Thyroid gland (tissue), 4 donors: ENCODE measurements around the gene RNASE3.
"Not testable (repeated sequence)": the region's sequence is repeated elsewhere in the genome, so short reads cannot be mapped to it uniquely, and the experiment has no call there.

ENCODE experiments used
- CTCF ChIP-seq, 6 experiments: fragments of 200-600 bp in 3 of 6; fragments of 450-650 bp in 3 of 6; sonication (generic) in 3 of 6; IDR thresholded peaks; one replicate each; pipeline ENCODE4 v1.5.1; 2016 to 2019; ENCODE audit warnings: antibody characterized with exemption in 6 of 6, mild to moderate bottlenecking in 2 of 6, inconsistent platforms in 1 of 6, moderate library complexity in 1 of 6
- POLR2A ChIP-seq, 2 donors: fragments of 450-650 bp; IDR thresholded peaks; one replicate each; pipeline ENCODE4 v1.6.1; 2017; ENCODE audit warnings: antibody characterized with exemption in 2 of 2, mild to moderate bottlenecking in 2 of 2, moderate library complexity in 1 of 2

GRCh38 chr14:20888411-20888810 is 2.8 kb upstream of the RNASE3 start:
- not testable (repeated sequence) for TF ChIP-seq CTCF, POLR2A (IDR thresholded peaks at IDR 0.05)
